ENCODE results near the gene NACA2.
"Not testable (repeated sequence)": the region's sequence is repeated elsewhere in the genome, so short reads cannot be mapped to it uniquely, and the experiment has no call there.

The NACA2 gene

GRCh38 chr17:61591018-61591417 lies at the start of gene NACA2:
Gene NACA2 (minus strand): TSS chr17:61591219. CDS start chr17:61591180, 39 bp downstream.
- no peak for DNase-seq

GRCh38 chr17:61639818-61640217 lies 48.8 kb upstream of the NACA2 start:
- DNase-seq, result no peak

- DNase-seq, result no peak
Observed at GRCh38 chr17:61638087-61638486, 47.1 kb upstream of the NACA2 start.

GRCh38 chr17:61635913-61636432 lies 45.0 kb upstream of the NACA2 start:
- peak; percentile 43 for DNase-seq

- no peak for DNase-seq
Observed at GRCh38 chr17:61634942-61635538, 44.0 kb upstream of the NACA2 start.

- no peak for DNase-seq
Observed at GRCh38 chr17:61634011-61634539, 43.1 kb upstream of the NACA2 start.

GRCh38 chr17:61632826-61633225 lies 41.8 kb upstream of the NACA2 start:
- no peak for DNase-seq

GRCh38 chr17:61631800-61632199 lies 40.8 kb upstream of the NACA2 start:
- DNase-seq, result no peak

GRCh38 chr17:61628158-61628557 lies 37.1 kb upstream of the NACA2 start:
- not testable (repeated sequence) for DNase-seq

GRCh38 chr17:61627658-61628057 lies 36.6 kb upstream of the NACA2 start:
- no peak for DNase-seq

GRCh38 chr17:61627125-61627524 lies 36.1 kb upstream of the NACA2 start:
- no peak for DNase-seq

- DNase-seq, result no peak
Observed at GRCh38 chr17:61625564-61625963, 34.5 kb upstream of the NACA2 start.

GRCh38 chr17:61624951-61625350 lies 33.9 kb upstream of the NACA2 start:
- no peak for DNase-seq

GRCh38 chr17:61621317-61621716 lies 30.3 kb upstream of the NACA2 start:
- DNase-seq, result no peak

- DNase-seq, result no peak
Observed at GRCh38 chr17:61619953-61620352, 28.9 kb upstream of the NACA2 start.

- DNase-seq, result no peak
Observed at GRCh38 chr17:61619493-61619892, 28.5 kb upstream of the NACA2 start.

- DNase-seq, result no peak
Observed at GRCh38 chr17:61618950-61619349, 27.9 kb upstream of the NACA2 start.

GRCh38 chr17:61617330-61617729 lies 26.3 kb upstream of the NACA2 start:
- DNase-seq, result no peak

GRCh38 chr17:61616783-61617182 lies 25.8 kb upstream of the NACA2 start:
- DNase-seq, result no peak

GRCh38 chr17:61614219-61614618 lies 23.2 kb upstream of the NACA2 start:
- no peak for DNase-seq

GRCh38 chr17:61611323-61611722 lies 20.3 kb upstream of the NACA2 start:
- no peak for DNase-seq

- DNase-seq, result no peak
Observed at GRCh38 chr17:61605692-61606091, 14.7 kb upstream of the NACA2 start.

- DNase-seq, result no peak
Observed at GRCh38 chr17:61601297-61601696, 10.3 kb upstream of the NACA2 start.

- no peak for DNase-seq
Observed at GRCh38 chr17:61600621-61601020, 9.6 kb upstream of the NACA2 start.

GRCh38 chr17:61599608-61600007 lies 8.6 kb upstream of the NACA2 start:
- no peak for DNase-seq
